ENCODE data around the gene IL12RB1. TPM values are rescaled to one million over a fixed set of nuclear protein-coding genes. Genes with fewer than 3 reads are reported as not detected.
A peak's percentile ranks its signal among the peaks of the same experiment; 100 is the strongest.
"Not testable (repeated sequence)": the region's sequence is repeated elsewhere in the genome, so short reads cannot be mapped to it uniquely, and the experiment has no call there.

Gene IL12RB1
- total RNA-seq, 1 donor from 2014 or later: not detected

GRCh38 chr19:18041054-18041453 is 45.7 kb downstream of the IL12RB1 start:
- H3K27ac Mint-ChIP-seq (ENCODE audit: unreplicated experiment): no peak overlapping the region
- peaks cover 9% of the 10 kb centered on the region for H3K9me3 Mint-ChIP-seq (ENCODE audit: low read depth)
- DNase-seq (ENCODE audit: low spot score): no peak
- no peaks in the 10 kb centered on the region for H3K36me3 Mint-ChIP-seq (ENCODE audit: low read depth)
- peaks cover 19% of the 10 kb centered on the region for H3K4me1 Mint-ChIP-seq (ENCODE audit: low read depth)
- H3K27me3 Mint-ChIP-seq (ENCODE audit: low read depth): no peaks in the 10 kb centered on the region
- TF ChIP-seq CTCF (IDR thresholded peaks at IDR 0.05): no peak
- no peak overlapping the region for H3K4me3 Mint-ChIP-seq (ENCODE audit: unreplicated experiment)

GRCh38 chr19:18032102-18032501 is 54.6 kb downstream of the IL12RB1 start:
- DNase-seq (ENCODE audit: low spot score); H3K4me3 Mint-ChIP-seq (ENCODE audit: unreplicated experiment); H3K27ac Mint-ChIP-seq (ENCODE audit: unreplicated experiment); H3K4me1 Mint-ChIP-seq (ENCODE audit: low read depth); H3K9me3 Mint-ChIP-seq (ENCODE audit: low read depth); H3K27me3 Mint-ChIP-seq (ENCODE audit: low read depth); H3K36me3 Mint-ChIP-seq (ENCODE audit: low read depth): not testable (repeated sequence)

GRCh38 chr19:18031401-18031800 is 55.3 kb downstream of the IL12RB1 start:
- not testable (repeated sequence) for H3K27ac Mint-ChIP-seq (ENCODE audit: unreplicated experiment); H3K27me3 Mint-ChIP-seq (ENCODE audit: low read depth); H3K9me3 Mint-ChIP-seq (ENCODE audit: low read depth); DNase-seq (ENCODE audit: low spot score); H3K4me3 Mint-ChIP-seq (ENCODE audit: unreplicated experiment); H3K4me1 Mint-ChIP-seq (ENCODE audit: low read depth); H3K36me3 Mint-ChIP-seq (ENCODE audit: low read depth)

- TF ChIP-seq CTCF (IDR thresholded peaks at IDR 0.05): no peak
- no peak overlapping the region for H3K27ac Mint-ChIP-seq (ENCODE audit: unreplicated experiment)
- H3K36me3 Mint-ChIP-seq (ENCODE audit: low read depth): no peaks in the 10 kb centered on the region
- no peak overlapping the region for H3K4me3 Mint-ChIP-seq (ENCODE audit: unreplicated experiment)
- H3K27me3 Mint-ChIP-seq (ENCODE audit: low read depth): no peaks in the 10 kb centered on the region
- DNase-seq (ENCODE audit: low spot score): no peak
- H3K9me3 Mint-ChIP-seq (ENCODE audit: low read depth): no peaks in the 10 kb centered on the region
- H3K4me1 Mint-ChIP-seq (ENCODE audit: low read depth): peaks cover 7% of the 10 kb centered on the region
Measured at GRCh38 chr19:18029617-18030338, 57.0 kb downstream of the IL12RB1 start.

GRCh38 chr19:18027151-18027550 is 59.6 kb downstream of the IL12RB1 start:
- Mint-ChIP-seq H3K4me1 (ENCODE audit: low read depth) (peaks cover 25% of the 10 kb centered on the region), H3K27me3 (ENCODE audit: low read depth) (no peaks in the 10 kb centered on the region), H3K9me3 (ENCODE audit: low read depth) (no peaks in the 10 kb centered on the region), H3K4me3 (ENCODE audit: unreplicated experiment) (no peak overlapping the region), H3K36me3 (ENCODE audit: low read depth) (no peaks in the 10 kb centered on the region), H3K27ac (ENCODE audit: unreplicated experiment) (no peak overlapping the region)
- DNase-seq (ENCODE audit: low spot score): no peak
- TF ChIP-seq CTCF (IDR thresholded peaks at IDR 0.05): no peak

GRCh38 chr19:18023622-18024251 is 63.0 kb downstream of the IL12RB1 start:
- Mint-ChIP-seq H3K27me3 (ENCODE audit: low read depth) (no peaks in the 10 kb centered on the region), H3K9me3 (ENCODE audit: low read depth) (no peaks in the 10 kb centered on the region), H3K36me3 (ENCODE audit: low read depth) (no peaks in the 10 kb centered on the region), H3K4me1 (ENCODE audit: low read depth) (peaks cover 51% of the 10 kb centered on the region), H3K4me3 (ENCODE audit: unreplicated experiment) (peak overlapping the region; percentile 36), H3K27ac (ENCODE audit: unreplicated experiment) (peak overlapping the region; percentile 91)
- no peak for TF ChIP-seq CTCF (IDR thresholded peaks at IDR 0.05)
- DNase-seq (ENCODE audit: low spot score): no peak

All from chondrocyte (in vitro differentiated cells).